GM12878 (cell line): ENCODE results near the gene DNAH17. TPM values are rescaled to one million over a fixed set of nuclear protein-coding genes. Genes with fewer than 3 reads are reported as not detected.

Experiments used
- ATAC-seq: fragments of 200-7000 bp; cut with Tn5 transposase; 3 replicates; pipeline ENCODE4 v1.9.1; 2020; ENCODE audit warnings: mild to moderate bottlenecking, moderate library complexity
- BruUV-seq: library from RNA; stranded (reverse); fragments of 400-500 nt; replicated peaks from 2 replicates; lab custom pipeline; 2021; lab: Mats Ljungman, UMichigan
- CTCF ChIA-PET: fragments of 300-600 bp; sonication (Branson Sonifier 250); formaldehyde crosslinking; extraction: SDS; loops from one replicate; lab custom pipeline; 2021; ENCODE audit warnings: inconsistent platforms; lab: Yijun Ruan, JAX
- POLR2A ChIA-PET: fragments of 350-600 bp; formaldehyde crosslinking; extraction: SDS; loops from one replicate; lab custom pipeline; 2021; ENCODE audit warnings: inconsistent platforms; lab: Charles Lee
- RAD21 ChIA-PET: fragments of 300-600 bp; sonication (Branson Sonifier 250); formaldehyde crosslinking; loops from one replicate; lab custom pipeline; 2023; ENCODE audit warnings: antibody characterized with exemption; ENCODE audit not compliant: unreplicated experiment; lab: Charles Lee
- SMC1A ChIA-PET: fragments of 300-600 bp; sonication (Branson Sonifier 250); formaldehyde crosslinking; loops from one replicate; lab custom pipeline; 2023; ENCODE audit not compliant: unreplicated experiment, uncharacterized antibody; lab: Charles Lee
- DNase-seq: peaks from one replicate; pipeline ENCODE4 v3.0.0-alpha.2; 2011; ENCODE audit warnings: low read depth, low spot score
- FAIRE-seq: peaks from 3 replicates; lab custom pipeline; 2011; peaks lifted over from hg19 to GRCh38; lab: Jason Lieb, UNC
- H2AFZ ChIP-seq: 2 replicates; pipeline ENCODE4 v1.6.0; 2011; ENCODE audit warnings: low read depth, low read length, control low read depth; ENCODE audit not compliant: control insufficient read depth
- H3K27ac ChIP-seq: 2 replicates; pipeline ENCODE4 v1.5.1; 2011; ENCODE audit warnings: control low read depth; ENCODE audit not compliant: control insufficient read depth, insufficient read depth
- H3K27me3 ChIP-seq, 2 experiments: replicated peaks in 1 of 2; 2 replicates each; pipeline versions ENCODE4 v1.6.0 to v1.6.1; 2011; ENCODE audit warnings: low read length in 1 of 2; ENCODE audit not compliant: control insufficient read depth in 2 of 2, insufficient read depth in 2 of 2
- H3K36me3 ChIP-seq, 2 experiments: 2 replicates each; pipeline ENCODE4 v1.5.1; 2011; ENCODE audit warnings: low read length in 1 of 2; ENCODE audit not compliant: control insufficient read depth in 2 of 2, insufficient read depth in 2 of 2
- H3K4me1 ChIP-seq: 2 replicates; pipeline ENCODE4 v1.6.1; 2011; ENCODE audit warnings: mild to moderate bottlenecking, low read length, moderate library complexity, mixed read lengths; ENCODE audit not compliant: control insufficient read depth, insufficient read depth
- H3K4me2 ChIP-seq: 2 replicates; pipeline ENCODE4 v1.6.0; 2011; ENCODE audit warnings: control low read depth; ENCODE audit not compliant: control insufficient read depth, insufficient read depth
- H3K4me3 ChIP-seq: fragments of 200-600 bp; sonication (generic); 2 replicates; pipeline ENCODE4 v1.5.1; 2016
- H3K79me2 ChIP-seq: 2 replicates; pipeline ENCODE4 v1.6.0; 2011; ENCODE audit warnings: low read length; ENCODE audit not compliant: control insufficient read depth, insufficient read depth
- H3K9ac ChIP-seq: 2 replicates; pipeline ENCODE4 v1.8.0; 2011; ENCODE audit warnings: low read length, control low read depth, mixed read lengths; ENCODE audit not compliant: control insufficient read depth, insufficient read depth
- H3K9me3 ChIP-seq: replicated peaks from 3 replicates; pipeline ENCODE4 v1.5.1; 2011; ENCODE audit warnings: mild to moderate bottlenecking, low read length; ENCODE audit not compliant: control insufficient read depth, insufficient read depth
- H4K20me1 ChIP-seq: 2 replicates; pipeline ENCODE4 v1.6.0; 2011; ENCODE audit not compliant: control insufficient read depth, insufficient read depth
- CBX5 ChIP-seq: sonication (generic); IDR thresholded peaks from 2 replicates; pipeline ENCODE4 v1.6.1; 2016; ENCODE audit warnings: low read depth, moderate library complexity, mild to moderate bottlenecking, inconsistent platforms
- CTCF ChIP-seq, 3 experiments: IDR thresholded peaks in 2 of 3; conservative IDR thresholded peaks in 1 of 3; 2 replicates each; pipeline ENCODE4 v1.5.1; 2011; ENCODE audit warnings: low read depth in 3 of 3, low read length in 3 of 3, mild to moderate bottlenecking in 3 of 3, control low read depth in 2 of 3, moderate library complexity in 2 of 3, inconsistent platforms in 1 of 3, mixed read lengths in 1 of 3; ENCODE audit not compliant: control insufficient read depth in 2 of 3, insufficient read depth in 1 of 3; ENCODE audit errors: extremely low read depth in 1 of 3
- EED ChIP-seq: sonication (generic); IDR thresholded peaks from 2 replicates; pipeline ENCODE4 v1.6.1; 2016; ENCODE audit warnings: antibody characterized with exemption, low read depth
- ELK1 ChIP-seq: IDR thresholded peaks from 2 replicates; pipeline ENCODE4 v1.6.1; 2012; ENCODE audit warnings: low read depth, low read length, improper control_type of control experiment
- KLF5 ChIP-seq: fragments of 450-650 bp; IDR thresholded peaks from 2 replicates; pipeline ENCODE4 v1.6.1; 2014; ENCODE audit warnings: mild to moderate bottlenecking; ENCODE audit not compliant: partially characterized antibody
- MEF2A ChIP-seq: IDR thresholded peaks from 2 replicates; pipeline ENCODE4 v1.6.1; 2011; ENCODE audit warnings: low read depth, mild to moderate bottlenecking, low read length, moderate library complexity; ENCODE audit not compliant: insufficient read depth
- NBN ChIP-seq: fragments of 450-650 bp; IDR thresholded peaks from 2 replicates; pipeline ENCODE4 v1.6.1; 2016
- PAX5 ChIP-seq: IDR thresholded peaks from 2 replicates; pipeline ENCODE4 v1.6.1; 2011; ENCODE audit warnings: low read depth, low read length, borderline replicate concordance
- POLR2A ChIP-seq: IDR thresholded peaks from 2 replicates; pipeline ENCODE4 v1.6.1; 2011; ENCODE audit warnings: low read depth, mild to moderate bottlenecking, low read length
- RAD21 ChIP-seq: IDR thresholded peaks from 2 replicates; pipeline ENCODE4 v1.6.1; 2011; ENCODE audit warnings: mild to moderate bottlenecking, low read depth, low read length, moderate library complexity; ENCODE audit not compliant: insufficient read depth
- STAT3 ChIP-seq: IDR thresholded peaks from 2 replicates; pipeline ENCODE4 v1.6.1; 2011; ENCODE audit warnings: low read depth, low read length, improper control_type of control experiment
- WGBS: methylation state at CpG from one replicate; pipeline ENCODE4 v1.1.6; 2016; ENCODE audit warnings: low lambda C conversion rate; ENCODE audit not compliant: insufficient replicate concordance, insufficient coverage; ENCODE audit errors: missing lambda C conversion rate; 5-methylcytosine and 5-hydroxymethylcytosine counted together
- in situ Hi-C: fragments of 300-500 bp; cut with MboI; formaldehyde crosslinking; loops from 9 replicates; pipeline ENCODE4 v1.14.3; 2018; ENCODE audit warnings: mixed read lengths
- intact Hi-C: fragments of 100-400 bp; cut with micrococcal nuclease; formaldehyde crosslinking; loops from one replicate; pipeline ENCODE4 v1.14.2; 2022; ENCODE audit not compliant: unreplicated experiment
- polyA plus RNA-seq, 11 experiments: library from polyadenylated mRNA; depleted of rRNA in 4 of 11; unstranded in 6 of 11; stranded (reverse) in 5 of 11; fragments of >200 nt; fragmentation: Nextera tagmentation in 4 of 11; fragmentation: Illumina TruSeq in 1 of 11; extraction: Ambion mirVana in 4 of 11; extraction: Trizol in 1 of 11; gene quantifications; 1 replicate in 1 of 11; 2 replicates in 10 of 11; pipeline versions ENCODE4 v1.2.1 to v1.2.3, GENCODE V29; 2011 to 2016; ENCODE audit warnings: inconsistent platforms in 2 of 11, missing spikeins in 2 of 11, low read depth in 1 of 11
- total RNA-seq, 4 experiments: library from RNA; depleted of rRNA in 3 of 4; stranded (reverse); fragments of >200 nt in 3 of 4; fragmentation: Illumina TruSeq in 1 of 4; extraction: Trizol in 1 of 4; gene quantifications; 2 replicates each; pipeline versions ENCODE4 v1.2.1 to v1.2.3, GENCODE V29; 2013 to 2021

DNAH17 gene
- total and polyA plus RNA-seq, 10 of the 15 experiments (the other 5 are each of a cell fraction or from before 2014, with no cell fraction given) = 0.16 to 2.9 (median 0.56) TPM

GRCh38 chr17:78414178-78415162 lies 162.7 kb downstream of the DNAH17 start:
- BruUV-seq = no TSS peak
- ATAC-seq = peak; percentile 55
- FAIRE-seq = no peak
- no peak overlapping the region for H3K9ac ChIP-seq
- peaks cover 24 to 39% of the 10 kb centered on the region in 2 experiments for H3K36me3 ChIP-seq
- no peaks in the 10 kb centered on the region; the same call in 1 of the 2 replicates for H3K79me2 ChIP-seq
- peaks cover 6% of the 10 kb centered on the region for H3K4me1 ChIP-seq
- DNase-seq = no peak
- no peaks in the 10 kb centered on the region for H3K27me3 ChIP-seq
- 63% methylated on average over 34 of the region's 34 CpGs for WGBS
- CTCF ChIA-PET = interaction anchor here (0.7 to 0.9 kb wide), 2 partner anchors 395 to 1648 kb away, joined by 3 read pairs; no protein-coding TSS in a partner anchor
- SMC1A ChIA-PET = no interaction called here
- H3K4me3 ChIP-seq = no peak overlapping the region
- H2AFZ ChIP-seq = no peak overlapping the region
- H3K9me3 ChIP-seq = no peaks in the 10 kb centered on the region
- no peak overlapping the region for H3K4me2 ChIP-seq
- POLR2A ChIA-PET = no interaction called here
- TF ChIP-seq POLR2A (peak; percentile 37), CBX5 (no peak)
- no peaks in the 10 kb centered on the region; the same call in 1 of the 2 replicates for H4K20me1 ChIP-seq
- in situ Hi-C loops (loop anchor here (5.0 kb wide), 1 partner anchor 122 kb away; no protein-coding TSS in a partner anchor), intact Hi-C loops (no loop called here)
- H3K27ac ChIP-seq = no peak overlapping the region
- RAD21 ChIA-PET = interaction anchor here (1.1 kb wide), 1 partner anchor 54 kb away, joined by 3 read pairs; no protein-coding TSS in a partner anchor

- Histone ChIP-seq H3K4me1 (peaks cover 6% of the 10 kb centered on the region), H2AFZ (no peak overlapping the region), H3K27me3 (no peaks in the 10 kb centered on the region), H4K20me1 (no peaks in the 10 kb centered on the region; the same call in 1 of the 2 replicates), H3K4me3 (no peak overlapping the region), H3K79me2 (peaks cover 2% of the 10 kb centered on the region), H3K9ac (no peak overlapping the region), H3K36me3 (peaks cover 25 to 42% of the 10 kb centered on the region in 2 experiments), H3K9me3 (no peaks in the 10 kb centered on the region), H3K4me2 (no peak overlapping the region), H3K27ac (no peak overlapping the region)
- no peak for TF ChIP-seq NBN
- no peak for TF ChIP-seq EED
- TF ChIP-seq ELK1 = no peak
- no peak for TF ChIP-seq KLF5
- peak in 2 of 3 experiments; percentile 6 to 44; a peak in 3 of 6 replicates for TF ChIP-seq CTCF (IDR thresholded peaks at IDR 0.05 in 2 of 3, conservative IDR thresholded peaks at IDR 0.05 in 1 of 3; ENCODE audit: control insufficient read depth in 2 of 3, extremely low read depth in 1 of 3, insufficient read depth in 1 of 3, low read depth in 3 of 3, low read length in 3 of 3)
- TF ChIP-seq MEF2A = no peak
- no peak for TF ChIP-seq PAX5
- TF ChIP-seq RAD21 = no peak
- no peak for TF ChIP-seq STAT3
- CTCF ChIA-PET = interaction anchor here (1.2 kb wide), 1 partner anchor 9 kb away, joined by 6 read pairs; no protein-coding TSS in a partner anchor
- ATAC-seq (peak; percentile 59), DNase-seq (no peak), FAIRE-seq (no peak)
- intact Hi-C loops (no loop called here), in situ Hi-C loops (no loop called here)
- SMC1A ChIA-PET = no interaction called here
- BruUV-seq = no TSS peak
- POLR2A ChIA-PET = no interaction called here
- RAD21 ChIA-PET = interaction anchor here (0.6 kb wide), 1 partner anchor 838 kb away, joined by 3 read pairs; no protein-coding TSS in a partner anchor
- WGBS = 62% methylated on average over 10 of the region's 10 CpGs
These were observed 164.8 kb downstream of the DNAH17 start for GRCh38 chr17:78412403-78412802.
